Amniotic epithelial cell (primary cell): ENCODE results near the gene ZNF277.
"Not testable (repeated sequence)": the region's sequence is repeated elsewhere in the genome, so short reads cannot be mapped to it uniquely, and the experiment has no call there.

Experiments
- DNase-seq: peaks from one replicate; pipeline ENCODE4 v3.0.0-alpha.2; 2010; ENCODE audit warnings: low read depth

ZNF277 gene

DNA sequence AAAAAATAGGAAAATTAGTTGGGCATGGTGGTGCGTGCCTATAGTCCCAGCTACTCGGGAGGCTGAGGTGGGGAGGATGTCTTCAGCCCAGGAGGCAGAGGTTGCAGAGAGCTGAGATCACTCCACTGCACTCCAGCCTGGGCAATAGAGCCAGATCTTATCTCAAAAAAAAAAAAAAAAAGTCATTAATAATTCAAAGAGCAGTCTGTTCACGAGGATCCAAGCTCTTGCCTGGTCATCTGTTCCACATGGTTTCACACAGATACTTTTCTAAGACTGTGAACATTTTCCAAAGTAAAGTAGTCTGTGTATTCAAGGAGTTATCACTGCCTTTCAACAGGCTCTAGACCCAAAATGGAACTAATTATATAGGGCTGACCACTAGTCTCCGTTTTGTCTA is 86.9 kb downstream of the ZNF277 start:
- no peak for DNase-seq

DNA sequence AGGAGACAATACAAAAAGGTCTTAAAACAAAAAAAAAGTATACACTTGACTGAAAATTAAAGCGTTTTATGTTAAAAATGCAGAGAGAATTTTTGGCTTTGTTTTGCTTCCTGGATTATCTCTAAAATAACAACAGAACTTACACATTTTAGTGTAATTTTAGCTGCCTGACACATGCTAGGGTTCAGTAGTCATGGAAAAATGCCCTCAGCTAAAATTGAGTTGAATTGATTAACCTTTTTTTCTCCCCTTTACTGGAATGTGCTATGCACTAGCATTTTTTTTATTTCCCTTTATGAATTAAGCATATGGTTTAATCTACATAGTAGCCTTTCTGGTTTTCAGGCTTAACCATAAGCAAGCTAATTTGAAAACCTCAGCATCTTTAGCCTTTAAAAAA is 89.9 kb downstream of the ZNF277 start:
- DNase-seq = no peak

DNA sequence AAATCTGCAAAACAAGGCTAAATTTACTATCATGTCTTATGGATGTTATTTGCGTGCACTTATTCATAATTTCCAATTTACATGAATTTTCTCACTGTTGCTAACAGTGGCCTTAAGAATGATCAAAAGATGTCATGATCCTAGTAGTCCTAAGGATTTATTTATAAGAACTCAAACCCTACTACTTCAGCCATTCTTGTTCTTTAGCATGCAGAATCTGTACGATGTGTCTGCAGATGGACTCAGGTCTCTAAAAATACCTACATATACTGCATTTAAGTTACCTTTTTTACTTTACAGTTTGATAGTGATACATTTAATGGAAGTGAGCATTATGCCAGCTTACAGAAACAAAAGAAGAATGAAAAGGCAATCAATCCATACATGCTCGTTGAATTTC is 91.2 kb downstream of the ZNF277 start:
- no peak for DNase-seq

DNA sequence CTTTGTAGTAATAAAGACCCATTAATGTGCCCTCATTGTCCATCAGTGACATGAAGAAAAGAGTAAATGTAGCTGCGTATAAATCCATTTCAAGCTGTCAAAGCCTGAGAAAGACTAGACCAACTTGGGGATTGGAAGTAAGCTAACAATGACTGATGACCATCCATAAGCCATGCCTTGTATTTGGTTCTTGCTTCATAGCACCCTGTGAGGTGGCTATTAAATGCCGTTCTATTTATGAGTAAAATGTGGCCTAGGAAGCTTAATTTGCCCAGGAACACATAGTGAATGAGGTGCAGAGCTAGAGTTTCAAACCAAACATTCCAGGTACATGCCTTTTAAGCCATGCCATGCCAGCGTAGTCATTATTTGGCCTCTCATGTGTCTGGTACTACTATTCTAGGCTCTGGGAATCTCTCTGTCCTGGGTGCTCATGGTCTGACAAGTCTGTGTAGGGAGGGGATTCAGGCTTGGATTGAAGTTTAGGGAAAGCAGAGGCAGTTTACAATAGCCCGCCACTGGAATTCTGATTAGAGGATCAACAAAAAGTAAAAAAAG is 92.1 kb downstream of the ZNF277 start:
- no peak for DNase-seq

DNA sequence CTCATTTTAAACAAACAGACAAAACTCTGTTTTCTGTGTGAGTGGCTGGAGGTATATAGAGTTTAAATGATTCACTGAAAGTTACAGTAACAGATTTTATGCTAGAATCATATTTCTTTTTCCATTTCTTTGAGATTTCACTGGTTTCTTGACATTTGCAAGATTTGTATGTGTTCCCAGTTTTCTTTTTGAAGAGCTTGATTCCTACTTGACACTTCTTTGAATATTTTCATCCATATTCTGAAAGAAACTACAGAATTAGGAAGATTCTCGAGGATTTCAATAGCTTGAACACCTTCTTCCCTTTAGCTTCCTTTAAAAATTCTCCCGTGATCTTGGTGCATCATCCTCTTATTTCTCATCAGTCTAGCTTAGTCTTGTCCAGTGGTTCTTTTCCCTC is 93.6 kb downstream of the ZNF277 start:
- no peak for DNase-seq

DNA sequence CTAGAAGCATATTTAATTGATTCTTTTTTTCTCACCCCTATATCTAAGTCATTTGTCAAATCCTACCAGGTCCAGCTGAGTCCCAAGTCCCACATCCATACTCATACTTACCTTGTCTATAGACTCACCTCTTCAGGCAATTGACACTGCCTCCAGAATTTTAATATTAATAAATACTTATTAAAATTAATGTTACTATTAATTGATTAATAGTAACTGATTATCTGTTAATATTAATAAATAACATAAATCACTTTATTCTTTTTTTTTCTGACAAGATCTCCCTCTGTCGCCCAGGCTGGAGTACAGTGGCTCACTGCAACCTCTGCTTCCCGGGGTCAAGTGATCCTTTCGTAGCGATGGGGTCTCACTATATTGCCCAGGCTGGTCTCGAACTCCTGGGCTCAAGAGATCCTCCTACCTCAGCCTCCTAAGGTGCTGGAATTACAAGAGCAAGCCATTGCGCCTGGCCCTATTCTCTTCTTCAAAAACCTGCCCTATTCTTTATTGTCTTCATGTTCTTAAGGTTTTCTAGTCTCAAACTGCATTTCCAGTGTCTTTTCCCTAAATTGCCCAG is 94.4 kb downstream of the ZNF277 start:
- no peak for DNase-seq

DNA sequence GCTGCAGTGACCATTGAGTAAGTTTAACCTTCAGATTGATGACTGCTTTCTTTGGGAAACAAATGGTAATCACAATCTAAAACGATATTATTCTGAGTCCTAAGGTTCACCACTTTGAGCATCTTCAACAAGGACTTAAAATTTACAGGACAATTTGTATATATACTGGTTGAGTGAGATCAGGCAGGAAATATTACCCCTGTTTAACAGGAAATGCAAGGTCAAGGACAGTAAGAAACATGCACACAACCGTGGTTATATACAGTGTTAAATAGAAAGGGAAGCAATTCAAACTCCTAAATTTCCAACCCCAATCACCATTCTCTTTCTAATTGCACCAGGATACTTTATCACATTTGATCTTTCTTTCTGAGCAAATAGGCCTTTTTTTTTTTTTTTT is 96.1 kb downstream of the ZNF277 start:
- DNase-seq = no peak

DNA sequence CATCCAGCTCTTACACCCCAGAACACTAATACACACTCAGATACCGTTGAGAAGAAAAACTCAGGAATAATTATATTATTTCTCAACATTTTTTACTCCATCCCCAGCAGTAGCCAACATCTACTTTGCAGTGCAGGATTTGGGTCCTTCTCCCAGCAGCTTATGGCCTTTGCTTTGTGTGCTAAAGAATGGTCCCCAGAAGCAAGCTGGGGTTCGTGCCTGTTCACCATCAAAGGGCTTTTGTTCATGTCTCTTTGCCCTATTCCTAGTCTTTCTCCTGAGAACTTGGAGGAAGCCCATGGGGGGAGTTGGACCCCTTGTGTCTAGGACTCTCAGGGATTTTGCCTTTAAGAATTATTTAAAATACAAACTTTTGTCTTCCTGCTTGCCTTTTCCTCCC is 100.4 kb downstream of the ZNF277 start:
- no peak for DNase-seq

DNA sequence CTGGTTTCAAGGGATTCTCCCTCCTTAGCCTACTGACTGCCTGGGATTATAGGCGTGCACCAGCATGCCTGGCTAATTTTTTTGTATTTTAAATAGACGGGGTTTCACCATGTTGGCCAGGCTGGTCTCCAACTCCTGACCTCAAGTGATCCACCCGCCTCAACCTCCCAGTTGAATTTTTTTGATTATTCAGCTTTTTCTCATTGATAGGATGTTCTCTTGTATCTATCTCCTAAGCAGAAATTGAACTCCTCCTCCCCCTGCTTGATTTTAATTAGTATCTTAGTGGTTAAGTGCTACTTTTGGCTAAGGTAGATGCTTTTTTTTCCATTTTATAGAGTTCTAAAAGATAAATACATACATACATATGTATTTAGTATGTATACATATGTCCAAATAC is 101.0 kb downstream of the ZNF277 start:
- DNase-seq = no peak

DNA sequence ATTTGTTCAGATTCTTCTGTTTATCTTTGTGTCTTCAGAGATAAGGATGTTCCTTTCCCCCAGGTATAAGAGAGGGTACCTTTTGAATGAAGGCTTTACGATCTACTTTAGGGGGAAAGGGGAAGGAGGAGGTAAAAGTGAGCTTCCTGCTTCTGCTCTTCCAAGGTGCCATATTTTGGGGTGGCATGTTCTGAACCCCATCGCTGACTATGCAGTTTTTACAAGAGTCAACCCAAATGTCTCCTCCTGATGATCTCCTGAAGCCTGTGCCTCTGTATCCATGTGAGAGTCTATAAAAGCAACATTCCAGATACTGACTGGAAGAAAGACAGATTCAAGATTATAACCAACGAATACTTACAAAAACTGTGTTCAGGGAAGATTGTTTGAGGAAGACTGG is 102.5 kb downstream of the ZNF277 start:
- DNase-seq = no peak

DNA sequence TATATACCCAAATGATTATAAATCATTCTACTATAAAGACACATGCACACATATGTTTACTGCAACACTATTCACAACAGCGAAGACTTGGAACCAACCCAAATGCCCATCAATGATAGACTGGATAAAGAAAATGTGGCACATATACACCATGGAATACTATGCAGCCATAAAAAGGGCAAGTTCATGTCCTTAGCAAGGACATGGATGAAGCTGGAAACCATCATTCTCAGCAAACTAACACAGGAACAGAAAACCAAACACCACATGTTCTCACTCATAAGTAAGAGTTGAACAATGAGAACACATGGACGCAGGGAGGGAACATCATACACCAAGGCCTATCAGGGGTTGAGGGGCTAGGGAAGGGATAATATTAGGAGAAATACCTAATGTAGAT is 110.3 kb downstream of the ZNF277 start:
- DNase-seq = not testable (repeated sequence)

DNA sequence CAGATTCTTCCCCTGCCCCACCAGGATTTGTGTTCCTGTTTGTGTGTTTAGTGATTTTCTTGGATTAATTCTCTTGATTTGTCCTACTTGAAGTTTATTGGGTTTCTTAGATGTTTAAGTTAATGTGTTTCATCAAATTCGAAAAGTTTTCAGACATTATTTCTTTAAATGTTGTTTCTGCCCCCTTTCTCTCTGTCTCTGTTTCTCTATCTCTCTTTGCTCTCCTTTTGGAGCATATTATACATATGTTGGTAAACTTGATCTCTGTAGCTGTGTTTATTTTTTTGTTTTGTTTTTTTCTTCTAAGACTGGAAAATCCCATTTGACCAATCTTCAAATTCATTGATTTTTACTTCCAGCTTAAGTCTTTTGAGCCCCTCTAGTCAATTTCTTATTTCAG is 115.6 kb downstream of the ZNF277 start:
- no peak for DNase-seq

DNA sequence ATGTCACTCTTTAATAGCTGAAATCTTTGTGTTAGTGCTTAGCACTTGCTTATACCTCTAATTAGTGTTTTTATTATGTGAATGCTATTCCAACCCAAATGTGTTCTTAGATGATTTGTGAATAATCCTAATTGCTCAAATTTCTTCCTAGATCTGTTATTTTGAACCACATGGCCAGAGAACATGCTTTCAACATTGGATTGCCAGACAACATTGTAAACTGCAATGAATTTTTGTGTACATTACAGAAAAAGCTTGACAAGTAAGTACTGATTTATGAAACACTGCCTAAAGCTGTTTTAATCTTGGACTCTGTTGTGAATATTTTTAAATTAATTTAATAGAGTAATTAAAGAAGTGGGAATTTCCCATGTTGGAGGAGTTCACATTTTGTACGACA is 121.1 kb downstream of the ZNF277 start:
- DNase-seq = no peak

DNA sequence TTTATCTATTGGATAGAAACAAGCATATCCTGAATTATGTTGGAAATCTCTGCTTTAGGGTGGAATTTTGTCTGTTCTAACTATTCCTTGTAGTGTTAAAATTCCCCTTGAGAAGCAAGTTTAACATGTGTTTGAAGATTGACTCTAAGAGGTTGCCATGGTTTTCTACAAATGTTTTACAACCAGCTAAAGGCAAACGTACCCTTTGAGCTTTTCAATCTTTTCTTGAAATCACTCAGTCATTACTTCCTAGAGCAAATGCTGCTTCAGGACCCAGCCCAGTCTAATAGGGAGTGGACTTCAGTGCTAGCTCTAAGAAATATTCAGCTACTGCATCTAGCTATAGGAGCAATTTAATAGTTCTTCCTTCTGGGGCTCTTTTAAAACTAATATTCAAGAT is 125.0 kb downstream of the ZNF277 start:
- no peak for DNase-seq

DNA sequence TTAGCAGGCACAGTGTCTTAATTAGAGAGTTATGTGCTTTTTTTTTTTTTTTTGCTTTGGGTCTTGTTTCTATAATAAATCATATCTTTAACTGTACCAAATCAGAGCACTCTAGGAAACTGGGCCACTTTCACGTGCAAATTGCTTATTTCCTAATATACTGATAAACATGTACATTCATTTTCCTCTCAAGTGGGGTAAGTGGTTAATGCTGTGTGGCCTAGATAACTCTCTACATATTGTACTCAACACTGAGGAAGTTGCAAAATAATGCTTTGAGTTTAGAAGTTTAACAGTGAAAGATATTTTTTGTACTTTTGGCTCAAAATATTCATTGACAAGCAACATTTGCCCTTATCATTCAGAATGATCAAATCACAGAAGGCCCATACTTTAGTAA is 127.9 kb downstream of the ZNF277 start:
- DNase-seq = peak; percentile 84

DNA sequence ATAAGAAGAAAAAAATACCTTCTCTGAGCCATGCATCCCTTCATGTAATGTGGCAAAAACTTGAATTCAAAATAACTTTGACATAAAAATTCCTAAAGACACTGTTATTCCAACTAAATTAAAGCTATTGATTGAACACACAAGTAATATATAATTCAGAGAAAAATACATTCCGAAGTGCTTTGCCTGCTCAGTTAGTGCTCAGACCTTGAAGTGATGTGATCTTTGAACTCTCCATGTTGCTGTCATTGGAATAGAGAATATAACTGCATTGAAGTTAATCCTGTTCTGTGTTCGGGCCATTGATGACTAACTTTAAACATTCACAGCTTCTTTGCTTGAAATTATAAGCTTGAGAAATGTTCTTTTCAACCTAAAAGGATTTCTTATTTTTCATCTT is 129.8 kb downstream of the ZNF277 start:
- DNase-seq = no peak

DNA sequence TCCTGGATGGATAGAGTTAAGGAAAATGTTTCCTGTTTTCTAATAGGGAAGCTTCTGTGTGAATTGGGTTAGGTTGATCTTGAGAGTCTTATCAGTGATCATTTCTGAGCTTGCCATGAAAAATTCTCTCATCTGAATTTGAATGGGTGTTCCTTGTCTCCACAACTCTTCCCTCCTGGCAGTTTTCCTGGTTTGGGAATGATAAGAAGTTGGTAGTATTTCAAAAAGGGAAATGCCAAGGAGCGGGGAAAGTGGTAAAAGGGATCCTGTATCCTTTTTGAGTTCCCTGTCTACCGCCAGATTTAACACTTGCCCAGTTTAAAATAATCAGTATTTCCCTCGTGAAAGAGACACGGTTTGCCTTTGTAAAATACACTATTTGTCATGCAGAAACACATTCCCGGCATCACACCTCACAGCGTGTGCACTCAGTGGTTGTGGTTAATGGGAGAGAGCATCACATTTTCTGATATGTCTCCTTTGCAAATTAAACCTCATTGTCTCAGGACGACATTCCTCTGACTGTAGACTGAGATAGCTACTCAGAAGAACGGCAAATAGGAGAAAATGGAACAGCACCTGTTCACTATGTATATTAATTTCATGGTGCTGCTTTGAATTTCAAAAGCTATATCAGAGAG is 130.6 kb downstream of the ZNF277 start:
- no peak for DNase-seq

DNA sequence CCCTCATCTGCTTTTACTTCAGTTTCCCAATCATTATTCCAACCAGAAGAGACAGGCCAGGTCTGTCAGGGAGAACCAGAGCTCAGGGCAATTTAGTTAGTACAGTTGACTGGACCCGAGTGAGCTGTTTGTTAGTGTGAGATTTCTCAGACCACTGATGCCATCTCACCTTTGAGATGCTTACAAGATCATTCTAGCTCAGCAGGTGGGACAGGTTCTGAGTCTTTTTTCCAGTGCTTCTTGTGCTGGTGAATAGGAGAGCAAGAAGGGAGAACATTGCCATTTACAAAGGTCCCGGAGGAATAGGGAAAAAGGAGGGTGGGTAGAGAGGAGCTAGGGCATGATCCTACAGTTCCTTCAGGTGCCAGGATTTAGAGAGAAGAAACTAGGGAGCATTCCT is 131.4 kb downstream of the ZNF277 start:
- DNase-seq = no peak

DNA sequence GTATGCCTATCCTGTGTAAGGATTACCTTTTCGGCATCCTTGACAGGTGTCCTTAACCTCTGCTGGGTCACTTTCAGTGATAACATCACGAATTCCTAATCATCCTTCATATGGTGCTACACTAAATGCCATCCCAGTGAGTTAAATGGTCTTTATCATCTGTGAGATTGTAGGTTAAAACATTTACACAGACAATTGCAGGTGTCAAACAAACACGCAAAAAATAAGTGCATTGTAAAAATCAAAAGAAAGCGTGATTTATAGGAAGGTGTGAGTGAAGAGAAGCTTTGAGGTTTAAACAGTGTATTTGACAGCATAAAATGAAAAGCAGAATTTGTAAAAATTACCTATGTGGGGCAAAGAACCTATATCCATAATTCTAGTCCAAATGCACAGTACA is 132.3 kb downstream of the ZNF277 start:
- no peak for DNase-seq

DNA sequence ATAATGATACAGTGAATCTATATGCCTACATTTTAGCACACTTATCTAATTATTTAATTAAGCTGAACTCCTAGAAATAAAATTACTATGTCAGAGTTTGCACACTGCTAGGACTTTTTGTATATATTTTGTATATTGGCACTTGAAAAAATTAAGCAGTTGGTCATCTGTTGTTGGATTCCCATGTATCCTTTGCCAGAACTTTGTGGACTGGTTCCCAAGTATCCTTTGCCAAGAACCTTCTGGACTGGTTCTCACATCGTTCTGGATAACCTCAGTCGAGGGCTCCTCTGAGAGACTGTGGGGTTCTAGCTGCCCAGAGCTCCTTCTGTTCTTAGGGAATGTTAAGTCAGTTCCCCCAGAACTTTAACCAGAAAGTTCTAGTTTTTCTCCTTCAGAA is 135.0 kb downstream of the ZNF277 start:
- no peak for DNase-seq

DNA sequence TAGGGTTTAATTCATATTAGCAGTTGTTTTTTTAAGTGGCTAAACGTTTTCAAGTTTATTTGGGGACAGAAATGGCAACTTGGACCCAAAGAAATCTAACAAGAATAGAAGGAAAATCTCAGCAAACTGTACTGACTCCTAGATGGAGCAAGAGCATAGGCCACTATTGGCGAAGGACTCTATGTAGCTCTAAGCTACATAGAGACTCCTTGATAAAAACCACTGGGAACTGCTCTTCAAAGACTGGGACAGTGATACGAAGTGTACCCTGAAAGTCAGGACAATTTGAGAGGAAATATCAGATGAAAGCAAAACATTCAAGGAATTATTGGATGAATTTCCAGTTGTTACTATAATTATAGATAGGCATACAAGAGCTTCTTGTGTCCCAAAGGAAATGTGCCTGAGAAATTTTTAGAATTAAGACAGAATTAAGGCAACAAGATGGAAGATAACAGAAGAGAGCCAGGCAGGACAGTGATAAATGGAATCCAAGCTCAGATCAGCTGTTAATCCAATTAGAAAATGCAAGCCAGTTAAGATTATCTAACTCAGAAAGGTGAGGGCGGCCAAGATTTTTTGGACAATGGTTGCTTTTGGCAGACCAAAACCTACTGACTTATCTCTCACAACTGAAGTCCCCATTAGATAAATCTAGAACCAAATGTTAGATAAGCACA is 140.0 kb downstream of the ZNF277 start:
- no peak for DNase-seq

DNA sequence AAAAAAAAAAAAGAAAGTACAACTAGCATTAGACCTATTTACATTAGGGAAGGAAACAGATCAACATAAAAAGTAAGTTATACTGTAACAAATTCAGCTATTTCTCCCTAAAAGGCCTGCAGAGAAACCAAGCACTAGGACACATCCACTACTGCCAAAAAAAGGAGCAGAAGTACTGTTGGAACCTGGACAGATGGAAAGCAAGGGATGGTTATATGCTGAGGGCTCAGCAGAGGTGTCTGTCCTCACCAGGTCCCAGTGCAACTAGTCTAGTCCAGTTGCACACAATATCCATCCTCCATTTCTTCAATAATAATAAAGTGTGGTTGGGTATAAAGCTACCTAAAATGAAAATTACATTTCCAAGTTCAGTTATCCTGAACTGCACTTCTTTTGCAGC is 140.6 kb downstream of the ZNF277 start:
- no peak for DNase-seq

DNA sequence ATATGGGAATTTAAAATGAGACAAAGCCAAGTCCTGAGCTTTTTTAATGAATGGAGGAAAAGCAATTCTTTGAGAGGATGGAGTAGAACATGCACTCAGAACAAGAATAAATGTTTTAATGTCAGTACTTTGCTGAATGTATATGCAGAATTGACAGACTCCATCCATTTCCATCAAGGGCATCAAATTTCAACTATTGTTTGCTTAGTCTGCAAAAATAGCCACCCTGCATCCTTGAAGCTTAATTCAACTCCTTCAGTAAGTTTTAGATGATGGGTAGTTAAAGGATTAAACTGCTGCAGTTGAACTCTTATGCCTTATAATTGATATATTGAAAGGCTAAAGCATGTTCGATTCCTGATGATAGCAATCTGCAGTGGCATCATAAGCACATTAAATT is 144.1 kb downstream of the ZNF277 start:
- DNase-seq = no peak

DNA sequence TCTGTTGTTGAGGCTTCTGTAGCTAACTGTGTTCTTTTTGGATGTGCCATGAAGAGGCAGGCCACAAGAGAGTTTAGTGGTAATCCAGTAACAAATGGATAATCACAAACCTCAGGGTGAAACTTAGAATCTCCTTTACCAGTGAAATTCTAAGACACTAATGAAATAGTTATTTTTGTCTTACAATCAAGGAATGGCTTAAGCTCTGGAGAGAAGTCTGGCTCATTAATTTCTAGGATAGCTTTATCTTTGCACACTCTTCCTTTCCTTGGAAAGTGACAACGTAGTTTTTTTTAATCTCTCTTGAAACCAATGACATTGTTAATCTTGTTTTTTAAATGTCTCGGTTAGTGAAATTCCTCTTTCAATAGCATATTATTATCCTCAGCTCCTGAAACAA is 150.1 kb downstream of the ZNF277 start:
- no peak for DNase-seq
